Mesothelial cell of epicardium (in vitro differentiated cells): ENCODE results near the gene STEAP2. TPM values are rescaled to one million over a fixed set of nuclear protein-coding genes. Genes with fewer than 3 reads are reported as not detected.

ENCODE experiments used
- DNase-seq, 2 experiments: peaks; one replicate each; pipeline ENCODE4 v3.0.0; 2021; ENCODE audit warnings: low spot score in 2 of 2; ENCODE audit not compliant: unreplicated experiment in 2 of 2
- H3K27ac Mint-ChIP-seq: 2 replicates; pipeline ENCODE4 v1.8.0; 2021; ENCODE audit warnings: mixed read lengths
- H3K27me3 Mint-ChIP-seq: 2 replicates; pipeline ENCODE4 v1.8.0; 2021; ENCODE audit warnings: low read depth, mixed read lengths
- H3K36me3 Mint-ChIP-seq: 2 replicates; pipeline ENCODE4 v1.8.0; 2021; ENCODE audit warnings: mixed read lengths
- H3K4me1 Mint-ChIP-seq: 2 replicates; pipeline ENCODE4 v1.8.0; 2021; ENCODE audit warnings: mixed read lengths
- H3K4me3 Mint-ChIP-seq: 2 replicates; pipeline ENCODE4 v1.8.0; 2021; ENCODE audit warnings: mild to moderate bottlenecking, moderate library complexity, mixed read lengths
- H3K9me3 Mint-ChIP-seq: 2 replicates; pipeline ENCODE4 v1.8.0; 2021; ENCODE audit warnings: mixed read lengths
- total RNA-seq: library from RNA; stranded (reverse); gene quantifications from 3 replicates; pipeline ENCODE4 v1.2.1, GENCODE V29; 2021
- TF ChIP-seq, protein P1 (sequence below): fragments of 200-600 bp; sonication (generic); IDR thresholded peaks from one replicate; pipeline ENCODE4 v1.5.0; 2021; ENCODE audit warnings: antibody characterized with exemption; ENCODE audit not compliant: unreplicated experiment

Gene STEAP2
- total RNA-seq, 1 donor from 2014 or later = 2.9 TPM

DNA sequence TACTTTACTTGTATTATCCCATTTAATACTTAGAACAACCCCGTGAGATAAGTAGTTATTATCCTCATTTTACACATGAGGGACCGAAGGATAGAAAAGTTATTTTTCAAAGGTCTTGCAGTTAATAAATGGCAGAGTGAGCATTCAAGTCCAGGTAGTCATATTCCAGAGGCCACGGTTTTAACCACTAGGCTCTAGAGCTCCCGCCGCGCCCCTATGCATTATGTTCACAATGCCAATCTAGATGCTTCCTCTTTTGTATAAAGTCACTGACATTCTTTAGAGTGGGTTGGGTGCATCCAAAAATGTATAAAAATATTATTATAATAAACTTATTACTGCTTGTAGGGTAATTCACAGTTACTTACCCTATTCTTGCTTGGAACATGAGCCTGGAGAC is 22.0 kb downstream of the STEAP2 start:
- H3K27ac Mint-ChIP-seq = no peak overlapping the region
- TF ChIP-seq, protein P1, sequence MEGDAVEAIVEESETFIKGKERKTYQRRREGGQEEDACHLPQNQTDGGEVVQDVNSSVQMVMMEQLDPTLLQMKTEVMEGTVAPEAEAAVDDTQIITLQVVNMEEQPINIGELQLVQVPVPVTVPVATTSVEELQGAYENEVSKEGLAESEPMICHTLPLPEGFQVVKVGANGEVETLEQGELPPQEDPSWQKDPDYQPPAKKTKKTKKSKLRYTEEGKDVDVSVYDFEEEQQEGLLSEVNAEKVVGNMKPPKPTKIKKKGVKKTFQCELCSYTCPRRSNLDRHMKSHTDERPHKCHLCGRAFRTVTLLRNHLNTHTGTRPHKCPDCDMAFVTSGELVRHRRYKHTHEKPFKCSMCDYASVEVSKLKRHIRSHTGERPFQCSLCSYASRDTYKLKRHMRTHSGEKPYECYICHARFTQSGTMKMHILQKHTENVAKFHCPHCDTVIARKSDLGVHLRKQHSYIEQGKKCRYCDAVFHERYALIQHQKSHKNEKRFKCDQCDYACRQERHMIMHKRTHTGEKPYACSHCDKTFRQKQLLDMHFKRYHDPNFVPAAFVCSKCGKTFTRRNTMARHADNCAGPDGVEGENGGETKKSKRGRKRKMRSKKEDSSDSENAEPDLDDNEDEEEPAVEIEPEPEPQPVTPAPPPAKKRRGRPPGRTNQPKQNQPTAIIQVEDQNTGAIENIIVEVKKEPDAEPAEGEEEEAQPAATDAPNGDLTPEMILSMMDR = no peak
- peaks cover 6% of the 10 kb centered on the region for H3K4me1 Mint-ChIP-seq
- H3K27me3 Mint-ChIP-seq = no peaks in the 10 kb centered on the region
- H3K36me3 Mint-ChIP-seq = no peaks in the 10 kb centered on the region
- no peaks in the 10 kb centered on the region for H3K9me3 Mint-ChIP-seq
- no peak for DNase-seq
- no peak overlapping the region for H3K4me3 Mint-ChIP-seq

DNA sequence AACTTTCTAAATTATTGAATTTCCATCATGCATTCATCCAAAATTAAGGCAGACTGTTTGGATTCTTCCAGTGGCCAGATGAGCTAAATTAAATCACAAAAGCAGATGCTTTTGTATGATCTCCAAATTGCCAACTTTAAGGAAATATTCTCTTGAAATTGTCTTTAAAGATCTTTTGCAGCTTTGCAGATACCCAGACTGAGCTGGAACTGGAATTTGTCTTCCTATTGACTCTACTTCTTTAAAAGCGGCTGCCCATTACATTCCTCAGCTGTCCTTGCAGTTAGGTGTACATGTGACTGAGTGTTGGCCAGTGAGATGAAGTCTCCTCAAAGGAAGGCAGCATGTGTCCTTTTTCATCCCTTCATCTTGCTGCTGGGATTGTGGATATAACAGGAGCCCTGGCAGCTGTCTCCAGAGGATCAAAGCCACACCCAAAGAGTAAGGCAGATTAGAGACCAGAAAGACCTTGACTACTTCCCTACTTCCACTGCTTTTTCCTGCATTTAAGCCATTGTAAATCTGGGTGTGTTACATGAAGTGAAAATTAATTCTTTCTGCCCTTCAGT is 25.3 kb downstream of the STEAP2 start:
- H3K36me3 Mint-ChIP-seq = no peaks in the 10 kb centered on the region
- H3K9me3 Mint-ChIP-seq = no peaks in the 10 kb centered on the region
- peaks cover 6% of the 10 kb centered on the region for H3K4me1 Mint-ChIP-seq
- peaks cover 1% of the 10 kb centered on the region for H3K27me3 Mint-ChIP-seq
- TF ChIP-seq, protein P1 = no peak
- no peak overlapping the region for H3K4me3 Mint-ChIP-seq
- H3K27ac Mint-ChIP-seq = no peak overlapping the region
- DNase-seq = no peak

DNA sequence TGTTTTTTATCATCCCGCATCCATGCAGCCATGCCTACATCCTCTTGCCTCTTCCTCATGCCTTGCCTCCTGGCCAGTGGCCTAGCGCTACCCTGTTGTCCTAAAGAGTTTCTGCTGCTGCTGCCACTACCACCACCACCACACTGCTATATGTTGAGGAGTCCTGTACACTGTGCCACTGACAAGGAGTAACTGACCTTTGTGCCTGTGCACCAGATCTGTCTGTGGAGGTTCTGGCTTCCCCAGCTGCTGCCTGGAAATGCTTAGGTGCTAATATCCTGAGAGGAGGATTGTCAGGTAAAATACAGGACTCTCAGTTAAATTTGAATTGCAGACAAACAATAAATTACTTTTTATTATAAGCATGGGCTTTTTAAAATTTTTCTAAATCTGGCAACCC is 26.5 kb downstream of the STEAP2 start:
- no peak for DNase-seq
- H3K27me3 Mint-ChIP-seq = peaks cover 9% of the 10 kb centered on the region
- no peaks in the 10 kb centered on the region for H3K36me3 Mint-ChIP-seq
- TF ChIP-seq, protein P1 = no peak
- no peaks in the 10 kb centered on the region for H3K4me1 Mint-ChIP-seq
- no peaks in the 10 kb centered on the region for H3K9me3 Mint-ChIP-seq
- no peak overlapping the region for H3K4me3 Mint-ChIP-seq
- no peak overlapping the region for H3K27ac Mint-ChIP-seq

DNA sequence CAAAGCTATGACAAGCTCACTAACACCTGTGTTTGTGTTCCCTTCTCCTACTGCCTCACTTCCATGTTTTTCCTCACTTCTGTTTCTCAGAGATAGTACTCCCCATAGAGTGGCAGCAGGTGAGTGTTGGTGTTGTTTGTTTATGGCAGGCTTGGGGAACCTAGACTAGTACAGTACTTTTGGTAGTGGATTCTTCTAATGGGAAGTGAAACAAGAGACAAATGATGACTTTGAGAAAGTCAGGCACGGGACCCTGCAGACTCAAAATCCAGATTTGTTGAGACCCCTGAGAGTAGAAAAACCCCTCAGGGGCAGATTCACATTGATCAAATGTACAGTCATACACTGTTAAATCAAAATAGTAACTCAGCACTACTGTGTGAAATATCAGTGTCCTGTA is 27.0 kb downstream of the STEAP2 start:
- TF ChIP-seq, protein P1 = no peak
- H3K4me1 Mint-ChIP-seq = no peaks in the 10 kb centered on the region
- H3K27me3 Mint-ChIP-seq = peaks cover 13% of the 10 kb centered on the region
- H3K9me3 Mint-ChIP-seq = no peaks in the 10 kb centered on the region
- no peak overlapping the region for H3K4me3 Mint-ChIP-seq
- no peak for DNase-seq
- H3K36me3 Mint-ChIP-seq = no peaks in the 10 kb centered on the region
- H3K27ac Mint-ChIP-seq = no peak overlapping the region

DNA sequence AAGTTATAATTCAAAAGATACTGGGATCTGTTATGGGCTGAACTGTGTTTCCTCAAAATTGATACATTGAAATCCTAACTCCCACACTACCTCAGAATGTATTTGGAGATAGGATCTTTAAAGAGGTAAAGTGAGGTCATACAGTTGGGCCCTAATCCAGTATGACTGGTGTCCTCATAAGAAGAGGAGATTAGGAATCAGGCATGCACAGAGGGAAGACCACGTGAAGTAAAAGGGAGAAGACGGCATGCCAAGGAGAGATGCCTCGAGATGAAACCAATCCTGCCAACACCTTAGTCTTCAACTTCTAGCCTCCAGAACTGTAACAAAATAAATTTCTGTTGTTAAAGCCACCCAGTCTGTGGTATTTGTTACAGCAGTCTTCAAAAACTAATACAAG is 27.5 kb downstream of the STEAP2 start:
- no peak for DNase-seq
- TF ChIP-seq, protein P1 = no peak
- Mint-ChIP-seq H3K4me1 (peaks cover under 1% of the 10 kb centered on the region), H3K4me3 (no peak overlapping the region), H3K27ac (no peak overlapping the region), H3K36me3 (no peaks in the 10 kb centered on the region), H3K9me3 (no peaks in the 10 kb centered on the region), H3K27me3 (peaks cover 16% of the 10 kb centered on the region)
